Measurements from ENCODE around the gene NGB.
"Not testable (repeated sequence)": the region's sequence is repeated elsewhere in the genome, so short reads cannot be mapped to it uniquely, and the experiment has no call there.

Gene NGB

GRCh38 chr14:77296906-77297305 is 25.9 kb upstream of the NGB start:
- no peak for DNase-seq

- peak in 1 of 56 donors; percentile 42 for DNase-seq
Observed at GRCh38 chr14:77296155-77296554, 25.1 kb upstream of the NGB start.

GRCh38 chr14:77290705-77291104 is 19.7 kb upstream of the NGB start:
- no peak for DNase-seq

GRCh38 chr14:77286576-77286975 is 15.6 kb upstream of the NGB start:
- DNase-seq, result no peak

GRCh38 chr14:77284466-77284865 is 13.5 kb upstream of the NGB start:
- DNase-seq, result peak in 3 of 56 donors; percentile 28 to 42 (median 34)

- DNase-seq, result no peak
Observed at GRCh38 chr14:77284066-77284465, 13.1 kb upstream of the NGB start.

GRCh38 chr14:77281852-77282410 is 10.9 kb upstream of the NGB start:
- no peak for DNase-seq

GRCh38 chr14:77280921-77281320 is 9.9 kb upstream of the NGB start:
- DNase-seq, result not testable (repeated sequence)

- DNase-seq, result no peak
Observed at GRCh38 chr14:77279719-77280118, 8.7 kb upstream of the NGB start.

- DNase-seq, result no peak
Observed at GRCh38 chr14:77278461-77279230, 7.6 kb upstream of the NGB start.

- DNase-seq, result no peak
Observed at GRCh38 chr14:77276959-77277358, 6.0 kb upstream of the NGB start.

- no peak for DNase-seq
Observed at GRCh38 chr14:77276295-77276935, 5.4 kb upstream of the NGB start.

GRCh38 chr14:77275601-77276017 is 4.6 kb upstream of the NGB start:
- DNase-seq, result peak in 1 of 56 donors; percentile 19

GRCh38 chr14:77275041-77275580 is 4.1 kb upstream of the NGB start:
- peak in 8 of 56 donors; percentile 6 to 49 (median 20) for DNase-seq

- no peak for DNase-seq
Observed at GRCh38 chr14:77273796-77274195, 2.8 kb upstream of the NGB start.

- DNase-seq, result no peak
Observed at GRCh38 chr14:77272261-77272660, 1.3 kb upstream of the NGB start.

GRCh38 chr14:77270361-77271112 is 469 bp downstream of the NGB start:
- no peak for DNase-seq

GRCh38 chr14:77268989-77269600 is 1.9 kb downstream of the NGB start:
- no peak for DNase-seq

GRCh38 chr14:77267937-77268699 is 2.9 kb downstream of the NGB start:
- DNase-seq, result no peak

GRCh38 chr14:77266336-77266735 is 4.7 kb downstream of the NGB start:
- DNase-seq, result no peak

Measured in amygdala (tissue), 56 donors.